Epithelial cell of proximal tubule (primary cell): ENCODE data around the gene UCN2. TPM values are rescaled to one million over a fixed set of nuclear protein-coding genes. Genes with fewer than 3 reads are reported as not detected.

Experiments used
- DNase-seq: peaks from one replicate; pipeline ENCODE4 v3.0.0-alpha.2; 2011; ENCODE audit warnings: low read depth
- H3K4me3 ChIP-seq: 2 replicates; pipeline ENCODE4 v1.5.1; 2011; ENCODE audit warnings: low read depth, mild to moderate bottlenecking, low read length
- CTCF ChIP-seq: conservative IDR thresholded peaks from 2 replicates; pipeline ENCODE4 v1.5.1; 2012; ENCODE audit warnings: low read depth, mild to moderate bottlenecking, low read length
- total RNA-seq: library from RNA; depleted of rRNA; stranded (reverse); fragments of >200 nt; gene quantifications from 2 replicates; pipeline ENCODE4 v1.2.3, GENCODE V29; 2015

Gene UCN2
- total RNA-seq, 1 donor from 2014 or later, result 4.8 TPM

- H3K4me3 ChIP-seq, result no peak overlapping the region
- DNase-seq, result no peak
- no peak for TF ChIP-seq CTCF
These were observed 15.5 kb downstream of the UCN2 start for GRCh38 chr3:48548126-48548525.

- no peak for TF ChIP-seq CTCF
- no peak for DNase-seq
- no peak overlapping the region for H3K4me3 ChIP-seq
These were observed 17.3 kb downstream of the UCN2 start for GRCh38 chr3:48546203-48546829.

- no peak for TF ChIP-seq CTCF
- H3K4me3 ChIP-seq, result no peak overlapping the region
- DNase-seq, result no peak
These were observed 19.4 kb downstream of the UCN2 start for GRCh38 chr3:48544141-48544540.

DNA sequence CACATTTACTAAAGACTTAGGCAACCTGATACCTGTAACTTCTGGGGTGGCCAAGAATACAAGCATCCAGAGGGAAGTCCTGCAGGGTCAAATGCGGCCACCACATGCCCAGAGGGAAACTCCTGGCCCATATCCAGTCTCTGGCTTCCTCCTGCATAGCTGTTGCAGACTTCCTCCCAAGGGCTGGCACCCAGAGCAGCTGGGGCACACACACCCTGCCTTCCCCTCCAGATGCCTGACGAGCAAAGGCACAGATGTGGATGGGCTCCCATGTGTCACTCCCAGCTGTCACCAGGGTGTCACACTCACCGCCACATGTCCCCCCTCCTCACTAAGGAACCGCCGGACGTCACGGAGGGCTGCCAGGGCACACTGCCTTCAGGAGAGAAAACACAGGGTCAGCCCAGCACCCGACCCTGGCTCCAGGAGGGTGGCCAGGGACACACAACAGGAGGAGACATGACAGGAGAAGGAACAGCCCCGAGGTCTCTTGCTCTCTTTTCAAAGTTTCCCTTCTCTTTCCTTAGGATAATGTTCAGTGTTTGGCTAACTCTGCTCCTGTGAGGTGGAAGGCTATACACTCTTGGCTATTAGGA lies 20.2 kb downstream of the UCN2 start:
- DNase-seq, result no peak
- TF ChIP-seq CTCF, result no peak
- no peak overlapping the region for H3K4me3 ChIP-seq

DNA sequence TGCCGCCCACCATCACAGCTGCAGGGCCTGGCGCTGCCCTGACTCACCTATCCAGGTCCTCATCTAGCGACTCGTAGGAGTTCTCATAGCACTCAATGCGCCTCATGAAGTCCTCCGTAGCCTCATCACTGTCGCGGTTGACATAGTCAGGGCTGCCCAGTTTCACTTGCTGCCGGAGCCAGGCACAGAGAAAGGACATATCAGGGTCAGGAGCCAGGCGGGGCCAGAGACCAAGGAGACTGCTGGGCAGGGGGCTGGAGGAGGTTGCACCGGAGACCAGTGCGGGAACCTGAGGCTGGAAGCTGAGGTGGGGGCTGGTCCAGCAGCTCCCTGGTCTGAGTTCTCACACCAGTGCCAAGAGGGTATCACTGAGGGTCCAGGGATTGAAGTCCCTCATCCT lies 25.1 kb downstream of the UCN2 start:
- DNase-seq, result no peak
- TF ChIP-seq CTCF, result no peak
- no peak overlapping the region for H3K4me3 ChIP-seq

DNA sequence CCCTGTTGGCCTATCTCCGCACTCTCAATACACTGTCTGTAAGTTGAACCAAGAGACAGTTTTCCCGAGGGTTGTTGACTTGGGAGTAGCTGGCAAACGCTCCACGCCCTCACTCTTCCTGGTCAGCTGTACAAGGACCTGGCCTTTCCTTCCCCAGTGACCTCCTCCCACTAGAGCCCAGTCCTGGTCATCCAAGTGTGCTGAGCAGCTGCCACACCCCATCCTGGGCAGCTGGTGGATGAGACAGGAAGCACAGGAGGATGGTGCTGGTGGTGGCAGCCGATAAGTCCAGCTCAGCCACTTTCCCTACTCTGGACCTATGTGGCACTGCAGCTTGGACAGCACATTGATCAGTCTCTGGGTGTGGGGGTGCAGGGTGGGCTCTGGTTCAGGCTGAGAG lies 26.8 kb downstream of the UCN2 start:
- no peak for TF ChIP-seq CTCF
- no peak overlapping the region for H3K4me3 ChIP-seq
- no peak for DNase-seq

- DNase-seq, result no peak
- no peak overlapping the region for H3K4me3 ChIP-seq
- no peak for TF ChIP-seq CTCF
These were observed 27.5 kb downstream of the UCN2 start for GRCh38 chr3:48536116-48536515.
